ENCODE data around the gene CYB561. TPM values are rescaled to one million over a fixed set of nuclear protein-coding genes. Genes with fewer than 3 reads are reported as not detected.

CYB561 gene
- total RNA-seq, 6 experiments from 2014 or later = 7.4 to 21.9 (median 11.4) TPM

DNA sequence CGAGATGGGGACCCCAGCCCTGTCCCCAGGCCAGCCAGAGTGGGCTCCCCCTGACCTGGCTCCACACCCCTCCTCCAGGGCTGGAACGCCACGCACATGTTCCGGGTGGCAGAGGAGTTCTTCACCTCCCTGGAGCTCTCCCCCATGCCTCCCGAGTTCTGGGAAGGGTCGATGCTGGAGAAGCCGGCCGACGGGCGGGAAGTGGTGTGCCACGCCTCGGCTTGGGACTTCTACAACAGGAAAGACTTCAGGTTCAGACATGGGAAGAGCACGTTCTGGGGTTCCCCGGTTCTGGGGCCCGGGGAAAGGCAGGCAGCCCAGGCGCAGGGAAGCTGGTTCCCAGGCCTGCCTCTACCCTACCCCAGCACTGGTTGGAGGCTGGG lies 35.4 kb upstream of the CYB561 start:
- no peak overlapping the region for H3K27ac ChIP-seq
- intact Hi-C loops (cut with DNase I) = no loop called here
- H3K27me3 ChIP-seq = peaks cover 0 to 7% of the 10 kb centered on the region in 2 donors
- 100% methylated on average over 1 of the region's 16 CpGs for WGBS (ENCODE audit: insufficient coverage, low coverage, low lambda C conversion rate, missing lambda C conversion rate)
- no peak for DNase-seq
- no peak overlapping the region for H3K4me3 ChIP-seq
- no peak for ATAC-seq
- H3K9me3 ChIP-seq = no peaks in the 10 kb centered on the region
- H3K4me1 ChIP-seq = peaks cover 0 to 10% (median 0%) of the 10 kb centered on the region in 4 donors
- no peak for TF ChIP-seq POLR2A (IDR thresholded peaks at IDR 0.05)
- TF ChIP-seq, protein P1, sequence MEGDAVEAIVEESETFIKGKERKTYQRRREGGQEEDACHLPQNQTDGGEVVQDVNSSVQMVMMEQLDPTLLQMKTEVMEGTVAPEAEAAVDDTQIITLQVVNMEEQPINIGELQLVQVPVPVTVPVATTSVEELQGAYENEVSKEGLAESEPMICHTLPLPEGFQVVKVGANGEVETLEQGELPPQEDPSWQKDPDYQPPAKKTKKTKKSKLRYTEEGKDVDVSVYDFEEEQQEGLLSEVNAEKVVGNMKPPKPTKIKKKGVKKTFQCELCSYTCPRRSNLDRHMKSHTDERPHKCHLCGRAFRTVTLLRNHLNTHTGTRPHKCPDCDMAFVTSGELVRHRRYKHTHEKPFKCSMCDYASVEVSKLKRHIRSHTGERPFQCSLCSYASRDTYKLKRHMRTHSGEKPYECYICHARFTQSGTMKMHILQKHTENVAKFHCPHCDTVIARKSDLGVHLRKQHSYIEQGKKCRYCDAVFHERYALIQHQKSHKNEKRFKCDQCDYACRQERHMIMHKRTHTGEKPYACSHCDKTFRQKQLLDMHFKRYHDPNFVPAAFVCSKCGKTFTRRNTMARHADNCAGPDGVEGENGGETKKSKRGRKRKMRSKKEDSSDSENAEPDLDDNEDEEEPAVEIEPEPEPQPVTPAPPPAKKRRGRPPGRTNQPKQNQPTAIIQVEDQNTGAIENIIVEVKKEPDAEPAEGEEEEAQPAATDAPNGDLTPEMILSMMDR (IDR thresholded peaks at IDR 0.05) = no peak
- no peaks in the 10 kb centered on the region for H3K36me3 ChIP-seq

DNA sequence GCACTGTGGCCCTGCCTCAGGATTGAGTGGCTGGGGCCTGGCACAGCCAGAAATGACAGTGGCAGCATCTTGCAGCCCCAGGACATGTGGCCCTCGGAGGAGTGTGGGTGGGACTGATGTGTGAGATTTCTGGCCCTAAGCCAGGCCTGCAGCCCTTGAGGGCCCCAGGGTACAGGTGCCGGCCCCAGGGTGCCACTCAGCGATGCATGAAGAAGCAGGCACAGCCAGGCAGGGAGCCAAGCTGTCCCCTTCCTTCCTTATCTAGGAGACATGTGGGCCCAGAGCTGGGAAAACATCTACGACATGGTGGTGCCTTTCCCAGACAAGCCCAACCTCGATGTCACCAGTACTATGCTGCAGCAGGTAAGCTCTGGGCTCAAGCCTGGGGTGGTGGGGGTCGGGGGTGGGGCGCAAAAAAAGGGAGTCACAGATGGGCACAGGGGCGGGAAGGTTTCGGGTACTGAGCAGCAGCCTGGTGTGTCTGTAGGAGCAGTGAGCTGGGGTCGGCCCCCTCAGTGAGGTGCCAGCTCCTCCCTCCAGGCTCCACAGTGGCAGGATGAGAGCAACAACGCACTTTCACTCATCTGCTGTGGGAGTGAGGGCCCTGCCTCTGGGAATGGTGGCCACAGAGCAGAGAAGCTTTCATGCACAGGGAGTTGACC lies 34.9 kb upstream of the CYB561 start:
- no peak overlapping the region for H3K27ac ChIP-seq
- H3K4me3 ChIP-seq = no peak overlapping the region
- ATAC-seq (no peak), DNase-seq (peak in 1 of 3 donors; percentile 47)
- no peak for TF ChIP-seq POLR2A (IDR thresholded peaks at IDR 0.05)
- TF ChIP-seq, protein P1 (IDR thresholded peaks at IDR 0.05) = no peak
- no peaks in the 10 kb centered on the region for H3K36me3 ChIP-seq
- no peaks in the 10 kb centered on the region for H3K9me3 ChIP-seq
- peaks cover 0 to 10% (median 0%) of the 10 kb centered on the region in 4 donors for H3K4me1 ChIP-seq
- intact Hi-C loops (cut with DNase I) = no loop called here
- H3K27me3 ChIP-seq = peaks cover 0 to 7% of the 10 kb centered on the region in 2 donors
- 70% methylated on average over 5 of the region's 11 CpGs for WGBS (ENCODE audit: insufficient coverage, low coverage, low lambda C conversion rate, missing lambda C conversion rate)

DNA sequence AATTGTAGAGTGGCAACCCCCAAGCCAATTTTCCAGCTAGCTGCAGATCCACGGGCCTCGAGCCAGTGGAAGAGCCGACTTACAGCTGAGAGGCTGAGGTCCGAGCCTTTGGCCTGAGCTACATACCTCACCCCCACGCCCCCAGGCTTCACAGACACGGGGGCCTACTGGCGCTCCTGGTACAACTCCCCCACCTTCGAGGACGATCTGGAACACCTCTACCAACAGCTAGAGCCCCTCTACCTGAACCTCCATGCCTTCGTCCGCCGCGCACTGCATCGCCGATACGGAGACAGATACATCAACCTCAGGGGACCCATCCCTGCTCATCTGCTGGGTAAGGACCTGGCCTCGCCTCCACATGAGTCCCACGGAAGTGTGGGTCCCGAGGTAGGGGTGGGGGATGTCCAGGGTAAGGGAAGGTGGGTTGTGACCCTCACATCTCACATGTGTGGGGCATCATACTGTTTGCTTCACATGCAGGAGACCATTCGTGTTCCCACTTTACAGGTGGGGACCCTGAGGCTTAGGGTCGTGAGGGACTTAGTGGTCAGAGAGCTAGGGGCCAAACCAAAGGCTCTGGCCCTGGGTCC lies 34.2 kb upstream of the CYB561 start:
- Histone ChIP-seq H3K4me1 (peaks cover 0 to 10% (median 0%) of the 10 kb centered on the region in 4 donors), H3K4me3 (no peak overlapping the region), H3K27me3 (peaks cover 0 to 7% of the 10 kb centered on the region in 2 donors), H3K36me3 (no peaks in the 10 kb centered on the region), H3K27ac (no peak overlapping the region), H3K9me3 (no peaks in the 10 kb centered on the region)
- intact Hi-C loops (cut with DNase I) = no loop called here
- ATAC-seq = no peak
- DNase-seq = peak in 1 of 3 donors; percentile 36
- TF ChIP-seq, protein P1 (IDR thresholded peaks at IDR 0.05) = no peak
- TF ChIP-seq POLR2A (IDR thresholded peaks at IDR 0.05) = no peak
- WGBS (ENCODE audit: insufficient coverage, low coverage, low lambda C conversion rate, missing lambda C conversion rate) = 89% methylated on average over 12 of the region's 21 CpGs

DNA sequence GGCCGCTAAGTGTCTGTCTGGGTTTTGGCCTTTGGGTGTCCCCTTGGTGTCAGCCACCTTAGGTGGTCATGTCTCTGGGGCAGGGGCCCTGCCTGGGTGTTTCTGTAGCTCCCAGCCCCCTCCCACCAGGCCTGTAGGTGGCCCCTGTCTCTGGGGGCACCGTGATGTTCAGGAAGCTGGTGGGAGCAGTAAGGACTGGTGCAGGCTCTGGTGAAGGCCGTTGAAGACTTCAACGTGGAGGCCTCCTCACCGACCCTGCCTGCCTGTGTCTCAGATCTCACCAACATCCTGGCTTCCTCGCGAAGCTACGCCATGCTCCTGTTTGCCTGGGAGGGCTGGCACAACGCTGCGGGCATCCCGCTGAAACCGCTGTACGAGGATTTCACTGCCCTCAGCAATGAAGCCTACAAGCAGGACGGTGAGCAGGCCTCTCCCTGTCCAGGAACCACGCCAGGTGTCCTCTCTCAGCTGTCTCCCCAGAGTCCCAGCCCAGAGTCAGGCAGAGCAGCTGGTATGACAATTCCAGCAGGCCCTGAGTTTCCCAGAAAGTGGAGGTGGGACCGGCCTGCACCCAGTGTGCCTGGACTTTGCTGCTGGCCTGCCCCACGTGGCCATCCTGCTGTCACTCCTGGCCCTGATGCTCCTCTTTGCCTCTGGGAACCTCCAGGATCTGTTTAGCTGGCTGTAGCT lies 33.5 kb upstream of the CYB561 start:
- no peak overlapping the region for H3K4me3 ChIP-seq
- TF ChIP-seq POLR2A (IDR thresholded peaks at IDR 0.05) = no peak
- TF ChIP-seq, protein P1 (IDR thresholded peaks at IDR 0.05) = no peak
- H3K4me1 ChIP-seq = peaks cover 0 to 10% (median 0%) of the 10 kb centered on the region in 4 donors
- intact Hi-C loops (cut with DNase I) = loop anchor here (2.0 to 5.0 kb wide), 2 partner anchors 52 to 53 kb away; no protein-coding TSS in a partner anchor
- ATAC-seq (no peak), DNase-seq (peak in 1 of 3 donors; percentile 45)
- no peaks in the 10 kb centered on the region for H3K9me3 ChIP-seq
- WGBS (ENCODE audit: insufficient coverage, low coverage, low lambda C conversion rate, missing lambda C conversion rate) = no CpG with 5 or more reads among the region's 17 CpGs
- H3K27me3 ChIP-seq = peaks cover 0 to 7% of the 10 kb centered on the region in 2 donors
- H3K27ac ChIP-seq = no peak overlapping the region
- H3K36me3 ChIP-seq = no peaks in the 10 kb centered on the region

All from right lobe of liver (tissue), 6 donors.